ENCODE measurements around the gene TIFAB. TPM values are rescaled to one million over a fixed set of nuclear protein-coding genes. Genes with fewer than 3 reads are reported as not detected.
"Not testable (repeated sequence)": the region's sequence is repeated elsewhere in the genome, so short reads cannot be mapped to it uniquely, and the experiment has no call there.

Gene TIFAB
- total and polyA plus RNA-seq, 2 experiments from 2014 or later: not detected

DNA sequence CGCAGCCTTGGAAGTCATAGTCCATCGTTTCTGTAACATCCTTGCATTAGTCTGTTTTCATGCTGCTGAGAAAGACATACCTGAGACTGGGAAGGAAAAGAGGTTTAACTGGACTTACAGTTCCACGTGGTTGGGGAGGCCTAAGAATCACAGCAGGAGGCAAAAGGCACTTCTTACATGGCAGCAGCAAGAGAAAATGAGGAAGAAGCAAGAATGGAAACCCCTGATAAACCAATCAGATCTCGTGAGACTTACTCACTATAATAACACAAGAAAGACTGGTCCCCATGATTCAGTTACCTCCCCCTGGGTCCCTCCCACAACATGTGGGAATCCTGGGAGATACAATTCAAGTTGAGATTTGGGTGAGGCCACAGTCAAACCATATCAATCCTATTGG is 43.4 kb upstream of the TIFAB start:
- not testable (repeated sequence) for H3K27ac Mint-ChIP-seq; H3K4me3 Mint-ChIP-seq; H3K27ac ChIP-seq (ENCODE audit: low read depth); H3K79me2 ChIP-seq (replicated peaks; ENCODE audit: insufficient read depth); ATAC-seq; H3K4me3 ChIP-seq; H3K36me3 Mint-ChIP-seq (ENCODE audit: low read depth); H3K9me3 Mint-ChIP-seq; DNase-seq (ENCODE audit: low spot score); H3K36me3 ChIP-seq (ENCODE audit: insufficient read depth); H3F3A ChIP-seq (replicated peaks; ENCODE audit: low read depth); H3K4me2 ChIP-seq; H3K9me2 ChIP-seq (ENCODE audit: insufficient read depth); H4K20me1 ChIP-seq (replicated peaks; ENCODE audit: insufficient read depth); H2AFZ ChIP-seq
- H3K4me1 ChIP-seq (ENCODE audit: insufficient read depth): peaks cover 18% of the 10 kb centered on the region; the same call in 1 of the 2 replicates
- Mint-ChIP-seq H3K27me3 (ENCODE audit: insufficient read depth, low read depth, poor library complexity) (peaks cover 65% of the 10 kb centered on the region), H3K4me1 (peaks cover 27% of the 10 kb centered on the region)
- H3K27me3 ChIP-seq (ENCODE audit: insufficient read depth): peaks cover 92% of the 10 kb centered on the region

DNA sequence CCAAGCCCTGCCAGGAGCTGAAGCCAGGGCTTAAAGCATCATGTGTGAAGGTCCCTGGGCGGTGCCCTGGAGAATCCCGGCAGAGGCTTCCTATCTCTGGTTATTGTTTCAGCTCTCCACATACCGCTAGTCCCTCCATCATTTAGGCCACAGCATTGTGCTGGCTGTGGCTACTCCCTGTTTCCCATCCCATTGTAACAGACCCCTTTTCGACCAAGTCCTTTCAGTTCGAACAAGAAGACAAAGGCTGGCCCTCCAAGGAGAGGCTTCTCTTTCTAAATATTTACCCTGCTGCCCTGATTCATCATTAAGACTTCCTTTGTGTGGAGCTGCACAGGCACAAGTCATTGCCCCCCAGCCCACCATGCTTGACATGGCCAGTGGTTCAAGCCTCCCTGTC is 42.0 kb upstream of the TIFAB start:
- Mint-ChIP-seq H3K27ac (no peak overlapping the region), H3K4me1 (peaks cover 32% of the 10 kb centered on the region), H3K36me3 (ENCODE audit: low read depth) (no peaks in the 10 kb centered on the region), H3K27me3 (ENCODE audit: insufficient read depth, low read depth, poor library complexity) (peaks cover 79% of the 10 kb centered on the region), H3K4me3 (no peak overlapping the region), H3K9me3 (no peaks in the 10 kb centered on the region)
- no peaks in the 10 kb centered on the region for H3K36me3 ChIP-seq (ENCODE audit: insufficient read depth)
- H3K4me1 ChIP-seq (ENCODE audit: insufficient read depth): peaks cover 30% of the 10 kb centered on the region
- peaks cover 13% of the 10 kb centered on the region; the same call in 1 of the 2 replicates for H3F3A ChIP-seq (replicated peaks; ENCODE audit: low read depth)
- no peak overlapping the region for H2AFZ ChIP-seq
- no peak for DNase-seq (ENCODE audit: low spot score)
- peaks cover 100% of the 10 kb centered on the region for H3K27me3 ChIP-seq (ENCODE audit: insufficient read depth)
- no peak overlapping the region for H3K4me2 ChIP-seq
- peaks cover 9% of the 10 kb centered on the region; the same call in 1 of the 2 replicates for H4K20me1 ChIP-seq (replicated peaks; ENCODE audit: insufficient read depth)
- no peak for ATAC-seq
- no peak overlapping the region for H3K27ac ChIP-seq (ENCODE audit: low read depth)
- no peaks in the 10 kb centered on the region for H3K79me2 ChIP-seq (replicated peaks; ENCODE audit: insufficient read depth)
- no peak overlapping the region for H3K4me3 ChIP-seq
- peaks cover 4% of the 10 kb centered on the region; the same call in 1 of the 2 replicates for H3K9me2 ChIP-seq (ENCODE audit: insufficient read depth)
- TF ChIP-seq ZNF331 (CRISPR knock-in tag; IDR thresholded peaks at IDR 0.05; ENCODE audit: low read depth): no peak
- no peak for TF ChIP-seq NANOG (IDR thresholded peaks at IDR 0.05; ENCODE audit: borderline replicate concordance)
- no peak for TF ChIP-seq EZH2 (IDR thresholded peaks at IDR 0.05; ENCODE audit: low read depth, unreplicated experiment)
- TF ChIP-seq CREB1 (CRISPR knock-in tag; IDR thresholded peaks at IDR 0.05; ENCODE audit: low read depth): no peak
- no peak for TF ChIP-seq JUNB (IDR thresholded peaks at IDR 0.05; ENCODE audit: unreplicated experiment)
- TF ChIP-seq POLR2AphosphoS5 (IDR thresholded peaks at IDR 0.05; ENCODE audit: low read depth): no peak
- TF ChIP-seq, protein P1, sequence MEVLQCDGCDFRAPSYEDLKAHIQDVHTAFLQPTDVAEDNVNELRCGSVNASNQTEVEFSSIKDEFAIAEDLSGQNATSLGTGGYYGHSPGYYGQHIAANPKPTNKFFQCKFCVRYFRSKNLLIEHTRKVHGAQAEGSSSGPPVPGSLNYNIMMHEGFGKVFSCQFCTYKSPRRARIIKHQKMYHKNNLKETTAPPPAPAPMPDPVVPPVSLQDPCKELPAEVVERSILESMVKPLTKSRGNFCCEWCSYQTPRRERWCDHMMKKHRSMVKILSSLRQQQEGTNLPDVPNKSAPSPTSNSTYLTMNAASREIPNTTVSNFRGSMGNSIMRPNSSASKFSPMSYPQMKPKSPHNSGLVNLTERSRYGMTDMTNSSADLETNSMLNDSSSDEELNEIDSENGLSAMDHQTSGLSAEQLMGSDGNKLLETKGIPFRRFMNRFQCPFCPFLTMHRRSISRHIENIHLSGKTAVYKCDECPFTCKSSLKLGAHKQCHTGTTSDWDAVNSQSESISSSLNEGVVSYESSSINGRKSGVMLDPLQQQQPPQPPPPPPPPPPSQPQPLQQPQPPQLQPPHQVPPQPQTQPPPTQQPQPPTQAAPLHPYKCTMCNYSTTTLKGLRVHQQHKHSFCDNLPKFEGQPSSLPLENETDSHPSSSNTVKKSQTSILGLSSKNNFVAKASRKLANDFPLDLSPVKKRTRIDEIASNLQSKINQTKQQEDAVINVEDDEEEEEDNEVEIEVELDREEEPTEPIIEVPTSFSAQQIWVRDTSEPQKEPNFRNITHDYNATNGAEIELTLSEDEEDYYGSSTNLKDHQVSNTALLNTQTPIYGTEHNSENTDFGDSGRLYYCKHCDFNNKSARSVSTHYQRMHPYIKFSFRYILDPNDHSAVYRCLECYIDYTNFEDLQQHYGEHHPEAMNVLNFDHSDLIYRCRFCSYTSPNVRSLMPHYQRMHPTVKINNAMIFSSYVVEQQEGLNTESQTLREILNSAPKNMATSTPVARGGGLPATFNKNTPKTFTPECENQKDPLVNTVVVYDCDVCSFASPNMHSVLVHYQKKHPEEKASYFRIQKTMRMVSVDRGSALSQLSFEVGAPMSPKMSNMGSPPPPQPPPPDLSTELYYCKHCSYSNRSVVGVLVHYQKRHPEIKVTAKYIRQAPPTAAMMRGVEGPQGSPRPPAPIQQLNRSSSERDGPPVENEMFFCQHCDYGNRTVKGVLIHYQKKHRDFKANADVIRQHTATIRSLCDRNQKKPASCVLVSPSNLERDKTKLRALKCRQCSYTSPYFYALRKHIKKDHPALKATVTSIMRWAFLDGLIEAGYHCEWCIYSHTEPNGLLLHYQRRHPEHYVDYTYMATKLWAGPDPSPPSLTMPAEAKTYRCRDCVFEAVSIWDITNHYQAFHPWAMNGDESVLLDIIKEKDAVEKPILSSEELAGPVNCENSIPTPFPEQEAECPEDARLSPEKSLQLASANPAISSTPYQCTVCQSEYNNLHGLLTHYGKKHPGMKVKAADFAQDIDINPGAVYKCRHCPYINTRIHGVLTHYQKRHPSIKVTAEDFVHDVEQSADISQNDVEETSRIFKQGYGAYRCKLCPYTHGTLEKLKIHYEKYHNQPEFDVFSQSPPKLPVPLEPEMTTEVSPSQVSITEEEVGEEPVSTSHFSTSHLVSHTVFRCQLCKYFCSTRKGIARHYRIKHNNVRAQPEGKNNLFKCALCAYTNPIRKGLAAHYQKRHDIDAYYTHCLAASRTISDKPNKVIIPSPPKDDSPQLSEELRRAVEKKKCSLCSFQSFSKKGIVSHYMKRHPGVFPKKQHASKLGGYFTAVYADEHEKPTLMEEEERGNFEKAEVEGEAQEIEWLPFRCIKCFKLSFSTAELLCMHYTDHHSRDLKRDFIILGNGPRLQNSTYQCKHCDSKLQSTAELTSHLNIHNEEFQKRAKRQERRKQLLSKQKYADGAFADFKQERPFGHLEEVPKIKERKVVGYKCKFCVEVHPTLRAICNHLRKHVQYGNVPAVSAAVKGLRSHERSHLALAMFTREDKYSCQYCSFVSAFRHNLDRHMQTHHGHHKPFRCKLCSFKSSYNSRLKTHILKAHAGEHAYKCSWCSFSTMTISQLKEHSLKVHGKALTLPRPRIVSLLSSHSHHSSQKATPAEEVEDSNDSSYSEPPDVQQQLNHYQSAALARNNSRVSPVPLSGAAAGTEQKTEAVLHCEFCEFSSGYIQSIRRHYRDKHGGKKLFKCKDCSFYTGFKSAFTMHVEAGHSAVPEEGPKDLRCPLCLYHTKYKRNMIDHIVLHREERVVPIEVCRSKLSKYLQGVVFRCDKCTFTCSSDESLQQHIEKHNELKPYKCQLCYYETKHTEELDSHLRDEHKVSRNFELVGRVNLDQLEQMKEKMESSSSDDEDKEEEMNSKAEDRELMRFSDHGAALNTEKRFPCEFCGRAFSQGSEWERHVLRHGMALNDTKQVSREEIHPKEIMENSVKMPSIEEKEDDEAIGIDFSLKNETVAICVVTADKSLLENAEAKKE (CRISPR knock-in tag; IDR thresholded peaks at IDR 0.05): no peak
- TF ChIP-seq STAT1 (IDR thresholded peaks at IDR 0.05; ENCODE audit: unreplicated experiment): no peak
- TF ChIP-seq, protein P2, sequence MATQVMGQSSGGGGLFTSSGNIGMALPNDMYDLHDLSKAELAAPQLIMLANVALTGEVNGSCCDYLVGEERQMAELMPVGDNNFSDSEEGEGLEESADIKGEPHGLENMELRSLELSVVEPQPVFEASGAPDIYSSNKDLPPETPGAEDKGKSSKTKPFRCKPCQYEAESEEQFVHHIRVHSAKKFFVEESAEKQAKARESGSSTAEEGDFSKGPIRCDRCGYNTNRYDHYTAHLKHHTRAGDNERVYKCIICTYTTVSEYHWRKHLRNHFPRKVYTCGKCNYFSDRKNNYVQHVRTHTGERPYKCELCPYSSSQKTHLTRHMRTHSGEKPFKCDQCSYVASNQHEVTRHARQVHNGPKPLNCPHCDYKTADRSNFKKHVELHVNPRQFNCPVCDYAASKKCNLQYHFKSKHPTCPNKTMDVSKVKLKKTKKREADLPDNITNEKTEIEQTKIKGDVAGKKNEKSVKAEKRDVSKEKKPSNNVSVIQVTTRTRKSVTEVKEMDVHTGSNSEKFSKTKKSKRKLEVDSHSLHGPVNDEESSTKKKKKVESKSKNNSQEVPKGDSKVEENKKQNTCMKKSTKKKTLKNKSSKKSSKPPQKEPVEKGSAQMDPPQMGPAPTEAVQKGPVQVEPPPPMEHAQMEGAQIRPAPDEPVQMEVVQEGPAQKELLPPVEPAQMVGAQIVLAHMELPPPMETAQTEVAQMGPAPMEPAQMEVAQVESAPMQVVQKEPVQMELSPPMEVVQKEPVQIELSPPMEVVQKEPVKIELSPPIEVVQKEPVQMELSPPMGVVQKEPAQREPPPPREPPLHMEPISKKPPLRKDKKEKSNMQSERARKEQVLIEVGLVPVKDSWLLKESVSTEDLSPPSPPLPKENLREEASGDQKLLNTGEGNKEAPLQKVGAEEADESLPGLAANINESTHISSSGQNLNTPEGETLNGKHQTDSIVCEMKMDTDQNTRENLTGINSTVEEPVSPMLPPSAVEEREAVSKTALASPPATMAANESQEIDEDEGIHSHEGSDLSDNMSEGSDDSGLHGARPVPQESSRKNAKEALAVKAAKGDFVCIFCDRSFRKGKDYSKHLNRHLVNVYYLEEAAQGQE (IDR thresholded peaks at IDR 0.05; ENCODE audit: unreplicated experiment): no peak
- TF ChIP-seq, protein P3, sequence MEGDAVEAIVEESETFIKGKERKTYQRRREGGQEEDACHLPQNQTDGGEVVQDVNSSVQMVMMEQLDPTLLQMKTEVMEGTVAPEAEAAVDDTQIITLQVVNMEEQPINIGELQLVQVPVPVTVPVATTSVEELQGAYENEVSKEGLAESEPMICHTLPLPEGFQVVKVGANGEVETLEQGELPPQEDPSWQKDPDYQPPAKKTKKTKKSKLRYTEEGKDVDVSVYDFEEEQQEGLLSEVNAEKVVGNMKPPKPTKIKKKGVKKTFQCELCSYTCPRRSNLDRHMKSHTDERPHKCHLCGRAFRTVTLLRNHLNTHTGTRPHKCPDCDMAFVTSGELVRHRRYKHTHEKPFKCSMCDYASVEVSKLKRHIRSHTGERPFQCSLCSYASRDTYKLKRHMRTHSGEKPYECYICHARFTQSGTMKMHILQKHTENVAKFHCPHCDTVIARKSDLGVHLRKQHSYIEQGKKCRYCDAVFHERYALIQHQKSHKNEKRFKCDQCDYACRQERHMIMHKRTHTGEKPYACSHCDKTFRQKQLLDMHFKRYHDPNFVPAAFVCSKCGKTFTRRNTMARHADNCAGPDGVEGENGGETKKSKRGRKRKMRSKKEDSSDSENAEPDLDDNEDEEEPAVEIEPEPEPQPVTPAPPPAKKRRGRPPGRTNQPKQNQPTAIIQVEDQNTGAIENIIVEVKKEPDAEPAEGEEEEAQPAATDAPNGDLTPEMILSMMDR (conservative IDR thresholded peaks at IDR 0.05; ENCODE audit: low read depth in 2 of 2): no peak

All from GM23338 (cell line).